Ishikawa (cell line): Measurements from ENCODE around the gene LHX1.

Experiments
- CEBPB ChIP-seq: IDR thresholded peaks from 2 replicates; pipeline ENCODE4 v1.6.1; 2012
- CREB1 ChIP-seq: IDR thresholded peaks from 2 replicates; pipeline ENCODE4 v1.6.1; 2012; ENCODE audit warnings: low read depth
- EGR1 ChIP-seq: IDR thresholded peaks from 2 replicates; pipeline ENCODE4 v1.6.1; 2012
- EP300 ChIP-seq: IDR thresholded peaks from 2 replicates; pipeline ENCODE4 v1.6.1; 2012; ENCODE audit warnings: borderline replicate concordance
- FOXM1 ChIP-seq: IDR thresholded peaks from 2 replicates; pipeline ENCODE4 v1.6.1; 2012; ENCODE audit warnings: low read depth, borderline replicate concordance
- NFIC ChIP-seq: IDR thresholded peaks from 2 replicates; pipeline ENCODE4 v1.6.1; 2012
- RAD21 ChIP-seq: IDR thresholded peaks from 2 replicates; pipeline ENCODE4 v1.6.1; 2012; ENCODE audit warnings: low read depth
- TAF1 ChIP-seq: IDR thresholded peaks from 2 replicates; pipeline ENCODE4 v1.6.1; 2012; ENCODE audit warnings: low read depth, mild to moderate bottlenecking
- TEAD4 ChIP-seq: IDR thresholded peaks from 2 replicates; pipeline ENCODE4 v1.6.1; 2012
- YY1 ChIP-seq: IDR thresholded peaks from 2 replicates; pipeline ENCODE4 v1.6.1; 2012; ENCODE audit warnings: low read depth
- ZBTB7A ChIP-seq: IDR thresholded peaks from 2 replicates; pipeline ENCODE4 v1.6.1; 2012; ENCODE audit warnings: low read depth
- TF ChIP-seq, protein P1 (sequence below): IDR thresholded peaks from 2 replicates; pipeline ENCODE4 v1.6.1; 2012; ENCODE audit warnings: low read depth, mild to moderate bottlenecking
- TF ChIP-seq, protein P2 (sequence below): IDR thresholded peaks from 2 replicates; pipeline ENCODE4 v1.6.1; 2012
- TF ChIP-seq, protein P3 (sequence below): IDR thresholded peaks from 2 replicates; pipeline ENCODE4 v1.6.1; 2012

DNA sequence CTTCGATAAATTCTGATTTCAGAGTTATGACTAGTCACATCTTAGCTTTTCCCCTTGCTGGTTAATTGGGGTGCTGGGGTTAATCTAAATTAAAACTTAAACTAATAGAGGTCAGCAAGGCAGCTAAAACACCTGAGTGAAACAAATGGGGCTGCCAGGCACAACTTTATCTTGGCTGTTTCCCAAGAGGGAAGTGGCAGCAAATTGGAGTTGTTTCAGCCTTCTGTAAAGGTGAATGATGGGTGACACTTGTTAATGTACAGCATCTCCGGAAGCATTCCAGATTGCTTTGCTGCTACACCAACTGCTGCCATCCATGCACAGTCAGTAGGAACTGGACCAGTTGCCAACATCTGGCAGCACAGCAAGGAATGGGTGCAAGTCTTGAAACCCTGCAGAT lies 55.4 kb downstream of the LHX1 start:
- TF ChIP-seq TAF1 (no peak), FOXM1 (no peak), EP300 (no peak), RAD21 (no peak), ZBTB7A (no peak), YY1 (no peak), TEAD4 (no peak), CEBPB (no peak), CREB1 (no peak), EGR1 (no peak), NFIC (no peak)
- TF ChIP-seq, protein P1, sequence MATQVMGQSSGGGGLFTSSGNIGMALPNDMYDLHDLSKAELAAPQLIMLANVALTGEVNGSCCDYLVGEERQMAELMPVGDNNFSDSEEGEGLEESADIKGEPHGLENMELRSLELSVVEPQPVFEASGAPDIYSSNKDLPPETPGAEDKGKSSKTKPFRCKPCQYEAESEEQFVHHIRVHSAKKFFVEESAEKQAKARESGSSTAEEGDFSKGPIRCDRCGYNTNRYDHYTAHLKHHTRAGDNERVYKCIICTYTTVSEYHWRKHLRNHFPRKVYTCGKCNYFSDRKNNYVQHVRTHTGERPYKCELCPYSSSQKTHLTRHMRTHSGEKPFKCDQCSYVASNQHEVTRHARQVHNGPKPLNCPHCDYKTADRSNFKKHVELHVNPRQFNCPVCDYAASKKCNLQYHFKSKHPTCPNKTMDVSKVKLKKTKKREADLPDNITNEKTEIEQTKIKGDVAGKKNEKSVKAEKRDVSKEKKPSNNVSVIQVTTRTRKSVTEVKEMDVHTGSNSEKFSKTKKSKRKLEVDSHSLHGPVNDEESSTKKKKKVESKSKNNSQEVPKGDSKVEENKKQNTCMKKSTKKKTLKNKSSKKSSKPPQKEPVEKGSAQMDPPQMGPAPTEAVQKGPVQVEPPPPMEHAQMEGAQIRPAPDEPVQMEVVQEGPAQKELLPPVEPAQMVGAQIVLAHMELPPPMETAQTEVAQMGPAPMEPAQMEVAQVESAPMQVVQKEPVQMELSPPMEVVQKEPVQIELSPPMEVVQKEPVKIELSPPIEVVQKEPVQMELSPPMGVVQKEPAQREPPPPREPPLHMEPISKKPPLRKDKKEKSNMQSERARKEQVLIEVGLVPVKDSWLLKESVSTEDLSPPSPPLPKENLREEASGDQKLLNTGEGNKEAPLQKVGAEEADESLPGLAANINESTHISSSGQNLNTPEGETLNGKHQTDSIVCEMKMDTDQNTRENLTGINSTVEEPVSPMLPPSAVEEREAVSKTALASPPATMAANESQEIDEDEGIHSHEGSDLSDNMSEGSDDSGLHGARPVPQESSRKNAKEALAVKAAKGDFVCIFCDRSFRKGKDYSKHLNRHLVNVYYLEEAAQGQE = no peak
- TF ChIP-seq, protein P2, sequence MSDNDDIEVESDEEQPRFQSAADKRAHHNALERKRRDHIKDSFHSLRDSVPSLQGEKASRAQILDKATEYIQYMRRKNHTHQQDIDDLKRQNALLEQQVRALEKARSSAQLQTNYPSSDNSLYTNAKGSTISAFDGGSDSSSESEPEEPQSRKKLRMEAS = no peak
- TF ChIP-seq, protein P3, sequence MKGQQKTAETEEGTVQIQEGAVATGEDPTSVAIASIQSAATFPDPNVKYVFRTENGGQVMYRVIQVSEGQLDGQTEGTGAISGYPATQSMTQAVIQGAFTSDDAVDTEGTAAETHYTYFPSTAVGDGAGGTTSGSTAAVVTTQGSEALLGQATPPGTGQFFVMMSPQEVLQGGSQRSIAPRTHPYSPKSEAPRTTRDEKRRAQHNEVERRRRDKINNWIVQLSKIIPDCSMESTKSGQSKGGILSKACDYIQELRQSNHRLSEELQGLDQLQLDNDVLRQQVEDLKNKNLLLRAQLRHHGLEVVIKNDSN = no peak
